OCI-LY3 (cell line): ENCODE results near the gene MDM4.
"Not testable (repeated sequence)": the region's sequence is repeated elsewhere in the genome, so short reads cannot be mapped to it uniquely, and the experiment has no call there.

ENCODE experiments used
- H2AFZ ChIP-seq: fragments of 200-600, 300-600 bp; shearing (Covaris generic); 2 replicates; pipeline ENCODE4 v1.6.0; 2014; ENCODE audit warnings: antibody characterized with exemption, low read depth, low read length
- H3K27ac ChIP-seq: fragments of 200-600, 300-600 bp; sonication (generic); 2 replicates; pipeline ENCODE4 v1.5.1; 2014; ENCODE audit warnings: mild to moderate bottlenecking, low read length, moderate library complexity, mixed read lengths
- H3K27me3 ChIP-seq: fragments of 200-600, 300-600 bp; sonication (generic); 2 replicates; pipeline ENCODE4 v1.6.1; 2014; ENCODE audit warnings: low read depth, low read length, mixed read lengths
- H3K36me3 ChIP-seq: fragments of 200-600, 300-600 bp; sonication (generic); replicated peaks from 2 replicates; pipeline ENCODE3; 2014; ENCODE audit warnings: low read depth, low read length, mixed read lengths
- H3K4me1 ChIP-seq: fragments of 300-600, 200-600 bp; sonication (generic); 2 replicates; pipeline ENCODE4 v1.6.1; 2014; ENCODE audit warnings: low read length, mixed read lengths
- H3K4me2 ChIP-seq: fragments of 200-600, 300-600 bp; sonication (generic); 2 replicates; pipeline ENCODE4 v1.6.1; 2014; ENCODE audit warnings: low read length, mixed read lengths
- H3K4me3 ChIP-seq: fragments of 300-600, 200-600 bp; sonication (generic); 2 replicates; pipeline ENCODE4 v1.5.1; 2014; ENCODE audit warnings: antibody characterized with exemption, mild to moderate bottlenecking, low read length, moderate library complexity
- H3K79me2 ChIP-seq: fragments of 300-600, 200-600 bp; shearing (Covaris generic); 2 replicates; pipeline ENCODE4 v1.6.1; 2014; ENCODE audit warnings: mild to moderate bottlenecking, low read length, mixed read lengths
- H3K9ac ChIP-seq: fragments of 300-600, 200-600 bp; shearing (Covaris generic); 2 replicates; pipeline ENCODE4 v1.6.0; 2014; ENCODE audit warnings: mild to moderate bottlenecking, low read length, moderate library complexity
- H3K9me3 ChIP-seq: fragments of 200-600, 300-600 bp; shearing (Covaris generic); 2 replicates; pipeline ENCODE4 v1.6.1; 2014; ENCODE audit warnings: low read length, mixed read lengths; ENCODE audit not compliant: insufficient read depth
- H4K20me1 ChIP-seq: fragments of 200-600, 300-600 bp; sonication (generic); 2 replicates; pipeline ENCODE4 v1.6.1; 2016; ENCODE audit warnings: low read length, mixed read lengths; ENCODE audit not compliant: insufficient read depth
- EZH2phosphoT487 ChIP-seq: fragments of 200-600 bp; shearing (Covaris generic); IDR thresholded peaks from 2 replicates; pipeline ENCODE4 v1.6.1; 2018; ENCODE audit warnings: antibody characterized with exemption, mixed run types, low read depth
- TF ChIP-seq, protein P1 (sequence below): fragments of 200-600, 300-600 bp; sonication (generic); IDR thresholded peaks from 2 replicates; pipeline ENCODE4 v1.5.1; 2014; ENCODE audit warnings: antibody characterized with exemption, low read length, low read depth

Gene MDM4

DNA sequence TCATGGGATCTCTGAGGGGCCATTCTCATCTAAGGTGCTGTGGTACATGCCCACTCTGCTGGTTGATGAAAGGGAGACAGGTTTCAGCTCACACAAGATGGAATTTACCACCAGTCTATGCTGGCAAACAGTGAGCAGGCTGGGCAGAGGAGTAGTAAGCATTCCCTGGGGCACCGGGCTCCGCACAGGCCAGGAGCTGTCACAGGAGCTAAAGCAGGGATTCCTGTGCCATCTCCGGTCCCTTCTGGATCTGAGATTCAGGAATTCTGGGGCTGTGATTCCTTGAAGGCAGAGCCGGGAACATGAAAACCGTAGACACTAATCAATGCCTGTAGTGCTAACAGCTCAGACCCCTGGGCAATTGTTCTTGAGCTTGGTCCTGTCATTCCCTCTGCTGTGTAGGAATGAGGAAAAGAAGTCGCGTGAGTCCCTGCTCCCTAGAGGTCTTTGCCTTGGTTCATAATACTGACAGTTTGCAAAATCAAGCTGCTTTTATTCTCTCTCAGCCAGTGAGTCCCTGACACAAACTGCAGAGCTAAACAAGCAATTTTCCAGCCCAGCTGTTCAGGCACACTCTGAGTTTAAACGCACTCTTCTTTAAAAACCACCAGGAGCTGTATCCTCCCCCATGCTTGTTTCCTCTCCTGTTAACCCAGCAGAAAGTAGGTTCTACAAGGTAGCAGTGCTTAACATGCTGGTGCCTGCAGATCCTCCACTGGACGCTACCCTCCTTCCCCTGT lies 52.5 kb downstream of the MDM4 start:
- Histone ChIP-seq H4K20me1 (peaks cover 9% of the 10 kb centered on the region; the same call in 1 of the 2 replicates), H3K27me3 (no peaks in the 10 kb centered on the region), H3K4me3 (no peak overlapping the region), H2AFZ (no peak overlapping the region), H3K9ac (no peak overlapping the region), H3K9me3 (no peaks in the 10 kb centered on the region), H3K27ac (no peak overlapping the region), H3K4me2 (no peak overlapping the region), H3K4me1 (peaks cover 8% of the 10 kb centered on the region), H3K79me2 (no peaks in the 10 kb centered on the region), H3K36me3 (peaks cover 22% of the 10 kb centered on the region)
- no peak for TF ChIP-seq EZH2phosphoT487
- TF ChIP-seq, protein P1, sequence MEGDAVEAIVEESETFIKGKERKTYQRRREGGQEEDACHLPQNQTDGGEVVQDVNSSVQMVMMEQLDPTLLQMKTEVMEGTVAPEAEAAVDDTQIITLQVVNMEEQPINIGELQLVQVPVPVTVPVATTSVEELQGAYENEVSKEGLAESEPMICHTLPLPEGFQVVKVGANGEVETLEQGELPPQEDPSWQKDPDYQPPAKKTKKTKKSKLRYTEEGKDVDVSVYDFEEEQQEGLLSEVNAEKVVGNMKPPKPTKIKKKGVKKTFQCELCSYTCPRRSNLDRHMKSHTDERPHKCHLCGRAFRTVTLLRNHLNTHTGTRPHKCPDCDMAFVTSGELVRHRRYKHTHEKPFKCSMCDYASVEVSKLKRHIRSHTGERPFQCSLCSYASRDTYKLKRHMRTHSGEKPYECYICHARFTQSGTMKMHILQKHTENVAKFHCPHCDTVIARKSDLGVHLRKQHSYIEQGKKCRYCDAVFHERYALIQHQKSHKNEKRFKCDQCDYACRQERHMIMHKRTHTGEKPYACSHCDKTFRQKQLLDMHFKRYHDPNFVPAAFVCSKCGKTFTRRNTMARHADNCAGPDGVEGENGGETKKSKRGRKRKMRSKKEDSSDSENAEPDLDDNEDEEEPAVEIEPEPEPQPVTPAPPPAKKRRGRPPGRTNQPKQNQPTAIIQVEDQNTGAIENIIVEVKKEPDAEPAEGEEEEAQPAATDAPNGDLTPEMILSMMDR = no peak

DNA sequence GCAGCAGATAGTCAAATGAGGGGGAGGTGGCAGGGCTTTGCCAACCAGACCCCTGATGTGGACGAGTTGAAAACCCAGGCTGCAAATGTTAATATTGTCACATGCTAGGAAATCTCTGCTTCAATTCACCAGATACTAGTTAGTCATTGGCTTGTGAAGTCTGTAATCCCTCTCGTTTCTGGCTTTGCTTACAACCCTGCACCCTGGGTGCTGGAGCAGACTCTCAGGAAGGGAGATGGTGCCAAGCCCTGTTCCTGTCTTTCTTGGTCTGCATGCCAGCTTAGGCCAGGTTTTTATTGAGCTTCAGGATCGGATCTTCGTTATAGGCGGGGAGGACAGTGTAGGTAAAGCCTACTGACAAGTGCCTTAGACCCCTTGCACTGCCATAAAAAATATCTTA lies 53.3 kb downstream of the MDM4 start:
- Histone ChIP-seq H4K20me1 (peaks cover 9% of the 10 kb centered on the region; the same call in 1 of the 2 replicates), H2AFZ (no peak overlapping the region), H3K4me1 (peaks cover 6% of the 10 kb centered on the region), H3K4me3 (no peak overlapping the region), H3K79me2 (no peaks in the 10 kb centered on the region), H3K36me3 (peaks cover 21% of the 10 kb centered on the region), H3K4me2 (no peak overlapping the region), H3K27ac (no peak overlapping the region), H3K27me3 (no peaks in the 10 kb centered on the region), H3K9me3 (no peaks in the 10 kb centered on the region), H3K9ac (no peak overlapping the region)
- TF ChIP-seq EZH2phosphoT487 = no peak
- TF ChIP-seq, protein P1 = no peak

DNA sequence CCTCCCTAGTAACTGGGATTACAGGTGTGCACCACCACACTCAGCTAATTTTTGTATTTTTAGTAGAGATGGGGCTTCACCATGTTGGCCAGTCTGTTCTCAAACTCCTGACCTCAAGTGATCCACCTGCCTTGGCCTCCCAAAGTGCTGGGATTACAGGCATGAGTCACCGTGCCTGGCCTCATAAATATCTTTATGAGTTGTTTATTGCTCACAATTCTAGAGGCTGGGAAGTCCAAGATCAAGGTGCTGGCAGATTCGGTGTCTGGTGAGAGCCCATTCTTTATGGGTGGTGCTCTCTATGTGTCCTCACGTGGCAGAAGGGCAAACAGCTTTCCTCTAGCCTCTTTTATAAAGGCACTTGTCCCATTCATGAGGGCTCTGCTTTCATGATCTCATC lies 53.8 kb downstream of the MDM4 start:
- H2AFZ ChIP-seq, H3K27ac ChIP-seq, H3K9me3 ChIP-seq, H3K4me3 ChIP-seq, H4K20me1 ChIP-seq, H3K9ac ChIP-seq, H3K4me2 ChIP-seq, H3K27me3 ChIP-seq, H3K4me1 ChIP-seq, H3K79me2 ChIP-seq: not testable (repeated sequence)
- peaks cover 21% of the 10 kb centered on the region for H3K36me3 ChIP-seq

DNA sequence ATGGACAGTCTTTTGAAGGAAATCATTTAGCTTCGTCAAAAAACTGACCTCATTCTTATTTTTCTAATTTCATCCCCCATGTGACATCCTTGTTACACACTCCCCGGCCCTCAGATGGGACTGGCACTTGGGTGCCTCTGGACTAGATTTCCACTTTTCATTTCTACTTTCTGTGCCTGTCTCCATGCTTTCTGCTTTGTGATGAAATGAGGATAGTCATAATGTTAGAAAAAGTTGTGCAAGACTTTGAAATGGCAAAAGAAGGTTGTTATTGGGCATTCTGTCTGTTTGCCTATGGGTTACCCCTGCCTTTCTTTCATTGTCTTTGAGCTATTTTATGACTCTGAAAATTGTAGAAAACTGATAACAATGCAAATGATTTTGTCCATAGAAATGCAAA lies 54.9 kb downstream of the MDM4 start:
- no peak overlapping the region for H3K4me3 ChIP-seq
- no peaks in the 10 kb centered on the region for H3K9me3 ChIP-seq
- H3K9ac ChIP-seq = no peak overlapping the region
- H2AFZ ChIP-seq = no peak overlapping the region
- H3K36me3 ChIP-seq = peaks cover 21% of the 10 kb centered on the region
- TF ChIP-seq, protein P1 = no peak
- no peak for TF ChIP-seq EZH2phosphoT487
- no peaks in the 10 kb centered on the region for H4K20me1 ChIP-seq
- no peak overlapping the region for H3K27ac ChIP-seq
- no peaks in the 10 kb centered on the region for H3K79me2 ChIP-seq
- no peak overlapping the region for H3K4me2 ChIP-seq
- no peaks in the 10 kb centered on the region for H3K4me1 ChIP-seq
- H3K27me3 ChIP-seq = no peaks in the 10 kb centered on the region
